Fibroblast of mammary gland (primary cell): ENCODE measurements around the gene VAMP7.
"Not testable (repeated sequence)": the region's sequence is repeated elsewhere in the genome, so short reads cannot be mapped to it uniquely, and the experiment has no call there.

Experiments
- DNase-seq: peaks from one replicate; pipeline ENCODE4 v3.0.0-alpha.2; 2010; ENCODE audit warnings: low read depth
- H3K4me3 ChIP-seq: 2 replicates; pipeline ENCODE4 v1.5.1; 2011; ENCODE audit warnings: low read depth, mild to moderate bottlenecking, low read length, moderate library complexity; ENCODE audit not compliant: control insufficient read depth
- TF ChIP-seq, protein P1 (sequence below): conservative IDR thresholded peaks from 2 replicates; pipeline ENCODE4 v1.5.1; 2011; ENCODE audit warnings: low read depth, low read length, inconsistent platforms; ENCODE audit not compliant: control insufficient read depth, insufficient read depth

The VAMP7 gene, protein sequence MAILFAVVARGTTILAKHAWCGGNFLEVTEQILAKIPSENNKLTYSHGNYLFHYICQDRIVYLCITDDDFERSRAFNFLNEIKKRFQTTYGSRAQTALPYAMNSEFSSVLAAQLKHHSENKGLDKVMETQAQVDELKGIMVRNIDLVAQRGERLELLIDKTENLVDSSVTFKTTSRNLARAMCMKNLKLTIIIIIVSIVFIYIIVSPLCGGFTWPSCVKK

DNA sequence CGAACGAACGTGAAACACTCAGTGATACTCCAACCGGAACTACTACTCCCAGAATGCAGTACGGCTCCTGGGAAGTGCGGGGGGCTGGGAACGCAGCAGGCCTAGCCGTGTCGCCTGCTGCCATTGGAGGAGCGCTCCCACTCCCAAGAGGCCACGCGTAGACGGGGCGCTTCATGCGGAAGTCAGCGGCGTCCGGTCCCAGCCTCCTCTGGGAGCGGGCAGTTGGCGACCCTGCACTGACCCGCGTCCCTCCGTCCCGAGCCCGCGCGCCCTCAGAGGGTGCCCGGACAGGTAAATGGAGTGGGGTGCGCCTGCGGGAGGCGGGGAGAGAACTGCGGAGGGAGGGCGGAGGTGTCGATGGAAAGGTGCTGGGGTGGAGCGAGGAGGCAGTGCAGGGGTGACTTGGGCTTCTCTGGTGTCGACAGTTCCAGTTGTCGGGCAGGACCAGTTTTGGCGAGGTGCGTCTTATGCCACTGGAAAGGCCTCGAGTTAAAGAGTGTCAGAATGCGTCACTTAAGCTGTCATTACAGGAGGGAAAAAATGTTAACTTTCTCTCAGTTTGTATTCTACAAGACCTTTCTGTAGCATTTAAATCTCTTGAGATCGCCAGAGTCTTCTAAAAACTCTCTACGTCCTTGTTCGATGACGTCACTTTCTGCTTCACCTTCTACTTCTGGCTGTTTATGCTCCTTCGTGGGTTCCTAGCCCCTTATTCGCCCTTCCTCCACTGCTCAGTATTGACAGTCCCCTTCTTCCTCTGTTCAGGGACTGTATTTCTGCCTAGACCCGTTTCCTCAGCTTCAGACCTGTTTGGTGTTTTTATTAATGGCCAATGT lies at the start of gene VAMP7:
VAMP7 (plus strand) TSS at position 188 of the 836 bp plus-strand sequence. CDS start 8,122 bp downstream, outside the sequence.
- TF ChIP-seq, protein P1, sequence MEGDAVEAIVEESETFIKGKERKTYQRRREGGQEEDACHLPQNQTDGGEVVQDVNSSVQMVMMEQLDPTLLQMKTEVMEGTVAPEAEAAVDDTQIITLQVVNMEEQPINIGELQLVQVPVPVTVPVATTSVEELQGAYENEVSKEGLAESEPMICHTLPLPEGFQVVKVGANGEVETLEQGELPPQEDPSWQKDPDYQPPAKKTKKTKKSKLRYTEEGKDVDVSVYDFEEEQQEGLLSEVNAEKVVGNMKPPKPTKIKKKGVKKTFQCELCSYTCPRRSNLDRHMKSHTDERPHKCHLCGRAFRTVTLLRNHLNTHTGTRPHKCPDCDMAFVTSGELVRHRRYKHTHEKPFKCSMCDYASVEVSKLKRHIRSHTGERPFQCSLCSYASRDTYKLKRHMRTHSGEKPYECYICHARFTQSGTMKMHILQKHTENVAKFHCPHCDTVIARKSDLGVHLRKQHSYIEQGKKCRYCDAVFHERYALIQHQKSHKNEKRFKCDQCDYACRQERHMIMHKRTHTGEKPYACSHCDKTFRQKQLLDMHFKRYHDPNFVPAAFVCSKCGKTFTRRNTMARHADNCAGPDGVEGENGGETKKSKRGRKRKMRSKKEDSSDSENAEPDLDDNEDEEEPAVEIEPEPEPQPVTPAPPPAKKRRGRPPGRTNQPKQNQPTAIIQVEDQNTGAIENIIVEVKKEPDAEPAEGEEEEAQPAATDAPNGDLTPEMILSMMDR: no peak
- DNase-seq: peak; percentile 86
- H3K4me3 ChIP-seq: peak within 1 kb of the TSS; percentile 79

DNA sequence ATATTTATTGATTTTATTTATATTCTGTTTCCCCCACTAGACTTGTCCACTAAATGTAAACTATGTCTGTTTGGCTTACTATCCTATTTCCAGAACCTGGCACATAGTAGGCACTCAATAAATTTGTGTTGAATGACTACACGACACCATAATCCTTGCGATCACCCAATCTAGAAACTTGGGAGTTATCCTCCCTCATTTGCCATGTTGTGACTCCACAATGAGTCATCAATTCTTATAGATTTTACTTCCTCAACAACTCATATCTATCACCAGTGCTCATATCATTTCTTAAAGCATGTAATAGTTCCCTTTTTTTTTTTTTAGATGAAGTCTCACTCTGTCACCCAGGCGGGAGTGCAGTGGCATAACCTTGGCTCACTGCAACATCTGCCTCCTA lies 39.9 kb upstream of the VAMP7 start:
- no peak for DNase-seq
- TF ChIP-seq, protein P1: no peak
- H3K4me3 ChIP-seq: no peak overlapping the region

DNA sequence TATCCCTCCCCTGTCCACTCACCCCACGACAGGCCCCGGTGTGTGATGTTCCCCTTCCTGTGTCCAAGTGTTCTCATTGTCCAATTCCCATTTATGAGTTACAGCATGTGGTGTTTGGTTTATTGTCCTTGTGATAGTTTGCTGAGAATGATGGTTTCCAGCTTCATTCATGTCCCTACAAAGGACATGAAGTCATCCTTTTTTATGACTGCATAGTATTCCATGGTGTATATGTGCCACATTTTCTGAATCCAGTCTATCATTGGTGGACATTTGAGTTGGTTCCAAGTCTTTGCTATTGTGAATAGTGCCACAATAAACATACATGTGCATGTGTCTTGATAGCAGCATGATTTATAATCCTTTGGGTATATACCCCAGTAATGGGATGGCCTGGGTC lies 29.4 kb upstream of the VAMP7 start:
- not testable (repeated sequence) for DNase-seq, H3K4me3 ChIP-seq

DNA sequence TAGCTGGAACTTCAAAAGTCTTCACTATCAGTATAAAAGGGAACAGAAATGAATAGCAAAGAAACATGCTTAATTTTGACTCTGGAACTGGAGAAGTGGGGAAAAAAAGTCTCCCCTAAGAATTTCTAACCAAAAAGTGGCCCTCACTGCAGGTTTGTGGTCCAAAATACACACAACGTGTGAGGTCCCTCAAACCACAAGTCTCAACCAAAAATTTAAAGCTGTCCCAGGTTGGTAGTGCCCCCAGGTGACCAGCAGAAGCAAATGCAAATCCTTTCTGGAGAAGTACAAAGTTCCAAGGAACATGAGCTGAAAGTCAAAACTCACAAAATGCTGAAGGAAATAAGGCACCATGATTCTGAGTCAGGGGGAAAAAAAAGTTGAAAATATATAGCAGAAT lies 23.6 kb upstream of the VAMP7 start:
- no peak overlapping the region for H3K4me3 ChIP-seq
- DNase-seq: peak; percentile 11

DNA sequence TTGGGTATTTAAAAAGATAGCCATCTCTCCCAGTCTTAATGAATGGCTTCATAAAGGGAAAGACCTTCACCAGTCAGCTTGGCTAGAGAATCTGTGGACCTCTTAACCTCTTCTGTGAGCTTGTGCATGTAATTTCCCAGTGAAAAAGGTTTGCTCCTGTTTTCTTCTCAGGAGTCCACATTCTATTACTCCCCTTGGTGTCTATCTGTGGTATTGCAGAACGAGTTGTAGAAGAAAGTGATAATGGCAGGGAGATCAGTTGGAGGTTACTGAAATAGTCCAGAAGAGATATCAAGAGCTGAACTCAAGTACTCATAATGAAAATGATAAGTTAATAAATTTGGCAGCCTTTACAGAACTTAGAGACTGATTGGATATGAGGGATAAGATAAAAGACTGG lies 16.5 kb upstream of the VAMP7 start:
- DNase-seq: peak; percentile 14
- TF ChIP-seq, protein P1: peak; percentile 30

More for the DNA sequence above, 23.6 kb upstream of the VAMP7 start:
- TF ChIP-seq, protein P1: peak; percentile 23

DNA sequence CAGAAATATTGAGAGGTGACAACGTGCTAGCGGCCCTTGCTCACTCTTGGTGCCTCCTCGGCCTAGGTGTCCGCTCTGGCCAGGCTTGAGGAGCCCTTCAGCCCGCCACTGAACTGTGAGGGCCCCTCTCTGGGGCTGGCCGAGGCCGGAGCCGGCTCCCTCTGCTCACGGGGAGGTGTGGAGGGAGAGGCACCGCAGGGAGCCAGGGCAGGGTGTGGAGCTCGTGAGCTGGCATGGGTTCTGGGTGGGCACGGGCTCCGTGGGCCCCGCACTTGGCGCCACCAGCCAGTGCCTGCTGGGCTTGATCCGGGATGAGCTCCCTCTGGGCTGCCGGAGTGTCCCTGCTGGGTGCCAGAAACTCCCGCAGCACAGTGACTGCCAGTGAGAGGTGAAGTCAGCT lies 16.0 kb upstream of the VAMP7 start:
- DNase-seq: no peak
- TF ChIP-seq, protein P1: no peak
- H3K4me3 ChIP-seq: no peak overlapping the region

More for the DNA sequence above, 16.5 kb upstream of the VAMP7 start:
- no peak overlapping the region for H3K4me3 ChIP-seq

DNA sequence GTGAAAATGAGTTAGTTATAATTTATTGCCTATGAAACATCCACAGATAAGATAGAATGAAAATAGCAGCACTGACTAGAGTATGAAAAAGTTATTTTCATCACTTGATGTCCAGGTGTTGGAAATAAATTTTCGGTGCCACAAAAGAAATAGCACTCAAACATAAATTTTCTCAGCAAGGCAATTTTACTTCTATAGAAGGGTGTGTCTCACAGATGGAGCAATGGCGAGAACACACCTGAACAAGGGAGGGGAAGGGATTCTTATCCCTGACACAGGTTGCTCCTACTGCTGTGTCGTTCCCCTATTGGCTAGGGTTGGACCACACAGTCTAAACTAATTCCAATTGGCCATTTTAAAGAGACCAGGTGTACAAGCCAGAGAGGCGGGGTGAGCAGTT lies 13.3 kb upstream of the VAMP7 start:
- TF ChIP-seq, protein P1: no peak
- no peak for DNase-seq
- no peak overlapping the region for H3K4me3 ChIP-seq
